A549 treated with DMSO at 1 μM for 4 hours (cell line): ENCODE measurements around the gene PHLPP1. TPM values are rescaled to one million over a fixed set of nuclear protein-coding genes. Genes with fewer than 3 reads are reported as not detected.

ENCODE experiments used
- total RNA-seq: library from RNA; stranded (reverse); fragments of 200-300 nt; extraction: Qiagen RNA extraction; gene quantifications from 5 replicates; pipeline ENCODE4 v1.2.3, GENCODE V29; 2022; ENCODE audit warnings: low read depth

The PHLPP1 gene
- 4.9 to 7.2 TPM (median 7.0 TPM) in 5 replicates for total RNA-seq

GRCh38 chr18:62715436-62715758, at the start of gene PHLPP1:
PHLPP1 (plus strand) TSS chr18:62715541; CDS start chr18:62715684, 143 bp downstream.

Other genes starting within 250 kb of the PHLPP1 start
- gene ZCCHC2, start 192.5 kb upstream of the PHLPP1 start, total RNA-seq: 8.8 to 10.5 TPM (median 10.0 TPM) in 5 replicates